Activated T-helper 1 cell treated with anti-CD3 and anti-CD28 coated beads, Interleukin-2, amount 50 U/mL, for 16 hours (primary cell): Measurements from ENCODE around the gene CD247.

Experiments
- DNase-seq, 2 donors: peaks; one replicate each; pipeline ENCODE4 v3.0.0-alpha.2; 2020; ENCODE audit warnings: low read depth in 1 of 2, low spot score in 1 of 2

The CD247 gene

GRCh38 chr1:167419245-167419644, 99.1 kb downstream of the CD247 start:
- DNase-seq, result no peak

GRCh38 chr1:167418391-167418790, 99.9 kb downstream of the CD247 start:
- DNase-seq, result no peak

DNA sequence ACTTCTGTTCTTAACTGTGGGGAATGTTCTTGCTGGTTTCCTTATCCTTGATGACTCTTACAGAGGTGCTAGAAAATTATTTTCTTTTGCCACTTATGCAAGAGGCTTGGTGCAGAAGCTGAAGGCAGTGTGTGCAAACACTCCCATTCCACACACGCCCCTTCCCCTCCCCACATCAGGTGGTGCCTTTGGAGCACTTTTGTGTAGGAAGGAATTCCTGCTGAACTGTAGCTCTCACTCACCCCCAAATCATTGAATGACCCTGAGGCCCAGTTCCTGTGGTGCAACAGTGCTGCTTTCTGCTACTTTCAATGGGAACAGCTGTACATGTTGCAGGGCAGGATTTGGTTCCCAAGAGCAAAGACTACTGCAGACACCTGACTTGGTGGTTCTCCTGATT, 101.8 kb downstream of the CD247 start:
- no peak for DNase-seq

GRCh38 chr1:167413328-167413727, 105.0 kb downstream of the CD247 start:
- DNase-seq, result no peak

DNA sequence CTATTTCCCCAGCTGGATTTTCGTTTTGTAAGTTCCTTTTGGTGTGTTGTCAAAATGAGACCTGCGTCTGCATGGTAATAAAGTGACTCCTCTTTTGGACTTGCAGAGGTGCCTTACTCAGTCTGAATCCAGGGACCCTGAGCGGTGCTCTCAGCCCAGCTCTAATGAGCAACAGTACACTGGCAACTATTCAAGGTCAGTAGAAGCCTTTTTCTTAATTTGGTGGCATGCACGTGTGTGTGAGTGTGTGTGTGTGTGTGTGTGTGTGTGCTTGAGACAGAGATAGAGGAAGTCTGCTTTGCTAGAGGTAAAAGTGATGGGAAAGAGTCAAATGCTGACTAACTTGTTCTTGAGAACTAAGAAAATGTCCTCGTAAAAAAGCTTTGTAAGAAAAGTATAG, 105.4 kb downstream of the CD247 start:
- DNase-seq, result no peak

- no peak for DNase-seq
Observed at GRCh38 chr1:167412072-167412471, 106.3 kb downstream of the CD247 start.

DNA sequence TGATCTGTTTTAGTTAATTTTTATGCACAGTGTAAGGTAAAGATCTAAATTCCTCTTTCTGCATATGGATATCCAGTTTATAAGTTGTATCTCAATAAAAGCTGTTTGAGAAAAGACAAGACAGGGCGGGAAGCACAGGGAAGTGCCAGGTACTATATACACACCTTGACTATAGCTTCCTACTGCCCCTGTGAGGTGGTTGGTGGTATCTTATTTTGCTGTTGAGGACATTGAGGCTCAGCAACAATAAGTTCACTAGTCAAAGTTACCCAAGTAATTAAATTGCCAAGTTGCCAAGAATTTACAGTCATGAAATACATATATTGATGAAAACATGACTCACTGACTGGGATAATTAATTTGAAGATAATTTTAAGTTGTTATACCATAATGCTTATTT, 109.1 kb downstream of the CD247 start:
- no peak for DNase-seq

GRCh38 chr1:167408355-167408754, 110.0 kb downstream of the CD247 start:
- no peak for DNase-seq

DNA sequence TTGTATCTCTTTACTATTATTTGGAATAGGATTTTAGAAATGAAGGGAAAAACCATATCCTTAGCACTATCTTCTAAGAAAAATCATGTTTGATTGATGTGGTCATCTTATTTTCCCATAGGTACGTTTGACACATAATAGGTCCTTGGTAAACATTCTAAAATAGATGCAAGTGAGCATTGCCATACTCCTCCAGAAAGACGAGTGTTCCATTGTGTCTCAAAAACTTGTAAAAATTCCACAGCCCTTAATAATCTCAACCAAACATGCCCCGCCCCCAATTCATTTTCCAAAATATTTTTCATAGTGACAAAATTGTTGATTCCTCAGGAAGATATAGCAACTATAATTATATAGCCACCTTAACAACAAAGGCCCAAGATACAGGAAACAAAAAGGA, 113.4 kb downstream of the CD247 start:
- no peak for DNase-seq

DNA sequence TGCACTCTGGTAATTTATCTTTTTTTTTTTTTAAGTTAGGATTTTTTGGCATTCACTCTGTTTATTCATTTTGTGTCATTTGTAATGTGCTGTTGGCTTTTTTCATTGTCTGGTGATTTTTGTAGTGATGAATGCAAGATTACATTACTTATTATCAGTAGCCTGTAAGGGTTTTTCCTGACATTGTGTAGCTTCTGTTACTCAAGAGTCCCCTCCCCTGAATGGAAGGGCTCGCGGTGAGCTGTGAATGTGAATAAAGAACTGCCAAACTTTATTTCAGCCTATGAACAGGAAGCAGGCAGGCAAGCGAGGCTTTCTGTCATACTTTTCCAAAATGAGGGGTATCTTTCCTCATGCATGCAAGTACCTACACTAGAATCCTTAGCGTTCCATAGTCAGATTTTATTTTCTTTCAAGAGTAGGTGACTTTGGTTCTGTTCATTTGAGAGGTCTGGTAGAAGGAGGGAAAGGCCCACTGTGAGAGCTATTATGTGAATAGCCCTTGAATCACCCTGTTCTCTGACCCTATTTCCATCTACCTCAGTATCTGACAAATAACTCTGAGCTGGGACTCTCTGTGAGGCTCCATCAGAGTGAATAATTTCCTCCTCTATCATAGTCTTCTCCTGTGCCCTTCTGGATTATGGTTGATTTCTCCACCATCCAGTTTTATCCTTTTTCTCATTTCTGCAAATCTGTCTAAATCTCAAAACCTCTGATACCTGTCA, 114.0 kb downstream of the CD247 start:
- DNase-seq, result no peak

GRCh38 chr1:167401260-167401873, 117.0 kb downstream of the CD247 start:
- DNase-seq, result peak; percentile 9 to 17

GRCh38 chr1:167400359-167400953, 117.9 kb downstream of the CD247 start:
- no peak for DNase-seq

GRCh38 chr1:167392200-167392696, 126.1 kb downstream of the CD247 start:
- no peak for DNase-seq

- DNase-seq, result no peak
Observed at GRCh38 chr1:167388976-167389375, 129.4 kb downstream of the CD247 start.

DNA sequence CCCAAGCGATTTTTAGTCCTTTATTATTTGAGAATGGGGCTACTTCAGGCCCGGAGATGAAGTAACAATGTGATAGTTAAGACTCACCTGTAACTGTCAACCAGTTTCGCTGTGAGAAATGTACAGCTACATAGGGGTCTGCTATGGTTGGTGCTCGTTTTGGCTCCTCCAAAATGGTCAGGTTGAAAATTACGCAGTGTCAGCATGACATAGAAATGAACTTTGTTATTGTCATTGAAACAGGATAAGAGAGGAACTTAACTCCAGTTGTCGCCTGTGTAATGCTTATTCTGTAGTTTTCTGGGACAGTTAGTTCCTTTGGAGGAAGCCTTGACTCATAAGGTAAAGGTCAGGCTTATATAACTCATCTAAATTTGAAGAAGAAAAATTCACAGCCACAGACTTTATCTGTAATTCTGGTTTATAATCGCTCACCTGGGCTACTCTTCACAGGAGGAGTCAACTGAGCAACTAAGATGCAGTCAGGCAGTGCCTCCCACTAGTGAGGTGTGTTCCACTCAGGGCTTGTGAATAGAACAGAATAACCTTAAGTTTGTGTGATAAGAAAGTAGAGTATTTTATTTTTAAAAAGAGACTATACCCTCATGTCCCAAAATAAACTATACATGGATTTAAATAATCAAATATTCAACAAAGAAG, 130.9 kb downstream of the CD247 start:
- DNase-seq, result no peak
